Adrenal gland (tissue), 5 donors: Measurements from ENCODE around the gene MET.

Experiments used
- POLR2A ChIP-seq, 2 donors: fragments of 450-650 bp; IDR thresholded peaks; one replicate each; pipeline ENCODE4 v1.6.1; 2017; ENCODE audit warnings: antibody characterized with exemption in 2 of 2, mild to moderate bottlenecking in 2 of 2, moderate library complexity in 1 of 2
- TF ChIP-seq, protein P1 (sequence below), 6 experiments: fragments of 450-650 bp in 4 of 6; fragments of 200-600 bp in 2 of 6; sonication (generic) in 1 of 6; IDR thresholded peaks; 1 replicate in 5 of 6; 2 replicates in 1 of 6; pipeline versions ENCODE4 v1.5.1 to v1.8.0; 2016 to 2021; ENCODE audit warnings: antibody characterized with exemption in 6 of 6, mild to moderate bottlenecking in 2 of 6, moderate library complexity in 1 of 6
- donor health status: DM: no; HTN: no; CAD: no.

- no peak for TF ChIP-seq POLR2A (IDR thresholded peaks at IDR 0.05)
- TF ChIP-seq, protein P1, sequence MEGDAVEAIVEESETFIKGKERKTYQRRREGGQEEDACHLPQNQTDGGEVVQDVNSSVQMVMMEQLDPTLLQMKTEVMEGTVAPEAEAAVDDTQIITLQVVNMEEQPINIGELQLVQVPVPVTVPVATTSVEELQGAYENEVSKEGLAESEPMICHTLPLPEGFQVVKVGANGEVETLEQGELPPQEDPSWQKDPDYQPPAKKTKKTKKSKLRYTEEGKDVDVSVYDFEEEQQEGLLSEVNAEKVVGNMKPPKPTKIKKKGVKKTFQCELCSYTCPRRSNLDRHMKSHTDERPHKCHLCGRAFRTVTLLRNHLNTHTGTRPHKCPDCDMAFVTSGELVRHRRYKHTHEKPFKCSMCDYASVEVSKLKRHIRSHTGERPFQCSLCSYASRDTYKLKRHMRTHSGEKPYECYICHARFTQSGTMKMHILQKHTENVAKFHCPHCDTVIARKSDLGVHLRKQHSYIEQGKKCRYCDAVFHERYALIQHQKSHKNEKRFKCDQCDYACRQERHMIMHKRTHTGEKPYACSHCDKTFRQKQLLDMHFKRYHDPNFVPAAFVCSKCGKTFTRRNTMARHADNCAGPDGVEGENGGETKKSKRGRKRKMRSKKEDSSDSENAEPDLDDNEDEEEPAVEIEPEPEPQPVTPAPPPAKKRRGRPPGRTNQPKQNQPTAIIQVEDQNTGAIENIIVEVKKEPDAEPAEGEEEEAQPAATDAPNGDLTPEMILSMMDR (IDR thresholded peaks at IDR 0.05) = no peak
These were observed 115.9 kb downstream of the MET start for GRCh38 chr7:116787881-116788280.
